ENCODE data around the gene HS6ST3.

DNA sequence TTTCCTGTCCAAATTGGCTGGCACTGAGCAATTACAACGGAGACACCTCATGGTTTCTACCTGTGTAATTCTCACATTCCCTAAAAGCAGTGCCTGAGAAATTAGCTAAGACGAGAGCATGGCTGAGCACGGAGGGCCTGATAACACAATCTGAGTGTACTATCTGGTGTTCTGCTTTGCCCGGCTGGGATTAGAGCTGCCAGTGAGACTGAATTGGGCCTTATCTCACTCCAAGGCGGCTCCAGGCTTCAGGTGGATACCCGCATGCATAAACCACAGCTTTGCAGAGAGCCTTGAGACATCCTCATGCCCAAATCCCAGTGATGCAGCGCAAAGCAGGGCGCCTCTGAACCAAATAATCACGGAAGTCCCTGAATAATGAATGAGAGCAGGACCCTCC, 732.1 kb downstream of the HS6ST3 start:
- TF ChIP-seq EZH2phosphoT487 (IDR thresholded peaks at IDR 0.05; ENCODE audit: borderline replicate concordance, low read length) (no peak), EZH2 (IDR thresholded peaks at IDR 0.05; ENCODE audit: low read length, unreplicated experiment) (no peak)
- TF ChIP-seq, protein P1, sequence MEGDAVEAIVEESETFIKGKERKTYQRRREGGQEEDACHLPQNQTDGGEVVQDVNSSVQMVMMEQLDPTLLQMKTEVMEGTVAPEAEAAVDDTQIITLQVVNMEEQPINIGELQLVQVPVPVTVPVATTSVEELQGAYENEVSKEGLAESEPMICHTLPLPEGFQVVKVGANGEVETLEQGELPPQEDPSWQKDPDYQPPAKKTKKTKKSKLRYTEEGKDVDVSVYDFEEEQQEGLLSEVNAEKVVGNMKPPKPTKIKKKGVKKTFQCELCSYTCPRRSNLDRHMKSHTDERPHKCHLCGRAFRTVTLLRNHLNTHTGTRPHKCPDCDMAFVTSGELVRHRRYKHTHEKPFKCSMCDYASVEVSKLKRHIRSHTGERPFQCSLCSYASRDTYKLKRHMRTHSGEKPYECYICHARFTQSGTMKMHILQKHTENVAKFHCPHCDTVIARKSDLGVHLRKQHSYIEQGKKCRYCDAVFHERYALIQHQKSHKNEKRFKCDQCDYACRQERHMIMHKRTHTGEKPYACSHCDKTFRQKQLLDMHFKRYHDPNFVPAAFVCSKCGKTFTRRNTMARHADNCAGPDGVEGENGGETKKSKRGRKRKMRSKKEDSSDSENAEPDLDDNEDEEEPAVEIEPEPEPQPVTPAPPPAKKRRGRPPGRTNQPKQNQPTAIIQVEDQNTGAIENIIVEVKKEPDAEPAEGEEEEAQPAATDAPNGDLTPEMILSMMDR (conservative IDR thresholded peaks at IDR 0.05; ENCODE audit: low read depth, low read length), result no peak

Data from PC-3 (cell line).